GM12878 (cell line): ENCODE results near the gene KDELR1. TPM values are rescaled to one million over a fixed set of nuclear protein-coding genes. Genes with fewer than 3 reads are reported as not detected.

Source experiments
- ATAC-seq: fragments of 200-7000 bp; cut with Tn5 transposase; 3 replicates; pipeline ENCODE4 v1.9.1; 2020; ENCODE audit warnings: mild to moderate bottlenecking, moderate library complexity
- BruUV-seq: library from RNA; stranded (reverse); fragments of 400-500 nt; replicated peaks from 2 replicates; lab custom pipeline; 2021; lab: Mats Ljungman, UMichigan
- CTCF ChIA-PET: fragments of 300-600 bp; sonication (Branson Sonifier 250); formaldehyde crosslinking; extraction: SDS; loops from one replicate; lab custom pipeline; 2021; ENCODE audit warnings: inconsistent platforms; lab: Yijun Ruan, JAX
- POLR2A ChIA-PET: fragments of 350-600 bp; formaldehyde crosslinking; extraction: SDS; loops from one replicate; lab custom pipeline; 2021; ENCODE audit warnings: inconsistent platforms; lab: Charles Lee
- RAD21 ChIA-PET: fragments of 300-600 bp; sonication (Branson Sonifier 250); formaldehyde crosslinking; loops from one replicate; lab custom pipeline; 2023; ENCODE audit warnings: antibody characterized with exemption; ENCODE audit not compliant: unreplicated experiment; lab: Charles Lee
- SMC1A ChIA-PET: fragments of 300-600 bp; sonication (Branson Sonifier 250); formaldehyde crosslinking; loops from one replicate; lab custom pipeline; 2023; ENCODE audit not compliant: unreplicated experiment, uncharacterized antibody; lab: Charles Lee
- DNase-seq: peaks from one replicate; pipeline ENCODE4 v3.0.0-alpha.2; 2011; ENCODE audit warnings: low read depth, low spot score
- FAIRE-seq: peaks from 3 replicates; lab custom pipeline; 2011; peaks lifted over from hg19 to GRCh38; lab: Jason Lieb, UNC
- H2AFZ ChIP-seq: 2 replicates; pipeline ENCODE4 v1.6.0; 2011; ENCODE audit warnings: low read depth, low read length, control low read depth; ENCODE audit not compliant: control insufficient read depth
- H3K27ac ChIP-seq: 2 replicates; pipeline ENCODE4 v1.5.1; 2011; ENCODE audit warnings: control low read depth; ENCODE audit not compliant: control insufficient read depth, insufficient read depth
- H3K27me3 ChIP-seq, 2 experiments: replicated peaks in 1 of 2; 2 replicates each; pipeline versions ENCODE4 v1.6.0 to v1.6.1; 2011; ENCODE audit warnings: low read length in 1 of 2; ENCODE audit not compliant: control insufficient read depth in 2 of 2, insufficient read depth in 2 of 2
- H3K36me3 ChIP-seq, 2 experiments: 2 replicates each; pipeline ENCODE4 v1.5.1; 2011; ENCODE audit warnings: low read length in 1 of 2; ENCODE audit not compliant: control insufficient read depth in 2 of 2, insufficient read depth in 2 of 2
- H3K4me1 ChIP-seq: 2 replicates; pipeline ENCODE4 v1.6.1; 2011; ENCODE audit warnings: mild to moderate bottlenecking, low read length, moderate library complexity, mixed read lengths; ENCODE audit not compliant: control insufficient read depth, insufficient read depth
- H3K4me2 ChIP-seq: 2 replicates; pipeline ENCODE4 v1.6.0; 2011; ENCODE audit warnings: control low read depth; ENCODE audit not compliant: control insufficient read depth, insufficient read depth
- H3K4me3 ChIP-seq: fragments of 200-600 bp; sonication (generic); 2 replicates; pipeline ENCODE4 v1.5.1; 2016
- H3K79me2 ChIP-seq: 2 replicates; pipeline ENCODE4 v1.6.0; 2011; ENCODE audit warnings: low read length; ENCODE audit not compliant: control insufficient read depth, insufficient read depth
- H3K9ac ChIP-seq: 2 replicates; pipeline ENCODE4 v1.8.0; 2011; ENCODE audit warnings: low read length, control low read depth, mixed read lengths; ENCODE audit not compliant: control insufficient read depth, insufficient read depth
- H3K9me3 ChIP-seq: replicated peaks from 3 replicates; pipeline ENCODE4 v1.5.1; 2011; ENCODE audit warnings: mild to moderate bottlenecking, low read length; ENCODE audit not compliant: control insufficient read depth, insufficient read depth
- H4K20me1 ChIP-seq: 2 replicates; pipeline ENCODE4 v1.6.0; 2011; ENCODE audit not compliant: control insufficient read depth, insufficient read depth
- ASH2L ChIP-seq: fragments of 300-600, 200-600 bp; sonication (generic); IDR thresholded peaks from 2 replicates; pipeline ENCODE4 v1.6.1; 2017; ENCODE audit warnings: low read depth, mild to moderate bottlenecking, borderline replicate concordance
- HSF1 ChIP-seq: fragments of 150-350 bp; IDR thresholded peaks from 2 replicates; pipeline ENCODE4 v1.6.1; 2014; ENCODE audit warnings: mild to moderate bottlenecking, low read depth, low read length
- JUNB ChIP-seq: IDR thresholded peaks from 2 replicates; pipeline ENCODE4 v1.6.1; 2016; ENCODE audit warnings: antibody characterized with exemption, mild to moderate bottlenecking
- MXI1 ChIP-seq: fragments of 150-350 bp; IDR thresholded peaks from 2 replicates; pipeline ENCODE4 v1.6.1; 2011; ENCODE audit warnings: low read depth, mild to moderate bottlenecking, inconsistent platforms, low read length, improper control_type of control experiment
- PAX5 ChIP-seq: IDR thresholded peaks from 2 replicates; pipeline ENCODE4 v1.6.1; 2011; ENCODE audit warnings: low read depth, low read length, borderline replicate concordance
- WGBS: methylation state at CpG from one replicate; pipeline ENCODE4 v1.1.6; 2016; ENCODE audit warnings: low lambda C conversion rate; ENCODE audit not compliant: insufficient replicate concordance, insufficient coverage; ENCODE audit errors: missing lambda C conversion rate; 5-methylcytosine and 5-hydroxymethylcytosine counted together
- in situ Hi-C: fragments of 300-500 bp; cut with MboI; formaldehyde crosslinking; loops from 9 replicates; pipeline ENCODE4 v1.14.3; 2018; ENCODE audit warnings: mixed read lengths
- intact Hi-C: fragments of 100-400 bp; cut with micrococcal nuclease; formaldehyde crosslinking; loops from one replicate; pipeline ENCODE4 v1.14.2; 2022; ENCODE audit not compliant: unreplicated experiment
- polyA plus RNA-seq, 11 experiments: library from polyadenylated mRNA; depleted of rRNA in 4 of 11; unstranded in 6 of 11; stranded (reverse) in 5 of 11; fragments of >200 nt; fragmentation: Nextera tagmentation in 4 of 11; fragmentation: Illumina TruSeq in 1 of 11; extraction: Ambion mirVana in 4 of 11; extraction: Trizol in 1 of 11; gene quantifications; 1 replicate in 1 of 11; 2 replicates in 10 of 11; pipeline versions ENCODE4 v1.2.1 to v1.2.3, GENCODE V29; 2011 to 2016; ENCODE audit warnings: inconsistent platforms in 2 of 11, missing spikeins in 2 of 11, low read depth in 1 of 11
- total RNA-seq, 4 experiments: library from RNA; depleted of rRNA in 3 of 4; stranded (reverse); fragments of >200 nt in 3 of 4; fragmentation: Illumina TruSeq in 1 of 4; extraction: Trizol in 1 of 4; gene quantifications; 2 replicates each; pipeline versions ENCODE4 v1.2.1 to v1.2.3, GENCODE V29; 2013 to 2021

KDELR1 gene
- total and polyA plus RNA-seq, 10 of the 15 experiments (the other 5 are each of a cell fraction or from before 2014, with no cell fraction given): 2.3 to 71.0 (median 45.2) TPM

DNA sequence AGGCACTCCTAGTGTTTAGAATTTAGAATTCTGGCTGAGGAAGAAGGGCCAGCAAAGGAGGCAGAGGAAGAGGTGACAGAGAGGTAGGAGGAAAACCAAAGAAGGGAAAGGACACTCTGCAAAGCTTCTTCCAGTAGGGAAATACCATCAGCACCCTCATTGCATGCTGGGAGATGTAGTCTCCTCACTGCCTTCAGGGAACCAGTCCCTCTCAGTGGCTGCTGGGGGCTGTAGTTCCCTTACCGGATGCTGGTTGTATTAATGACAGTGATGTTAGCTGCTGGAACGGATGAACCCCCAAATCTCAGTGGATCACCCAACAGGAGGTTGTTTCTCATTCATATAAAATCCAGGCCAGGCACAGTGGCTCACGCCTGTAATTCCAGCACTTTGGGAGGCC lies 12.3 kb upstream of the KDELR1 start (continued):
- TF ChIP-seq HSF1: no peak

GRCh38 chr19:48401287-48401686 lies 9.9 kb upstream of the KDELR1 start:
- SMC1A ChIA-PET: interaction anchor here (0.7 kb wide), 1 partner anchor 10 kb away, joined by 3 read pairs; the partner anchor contains the start of gene KDELR1
- H3K79me2 ChIP-seq: no peaks in the 10 kb centered on the region
- no peak for TF ChIP-seq ASH2L
- no peak for TF ChIP-seq PAX5
- TF ChIP-seq JUNB: no peak
- TF ChIP-seq MXI1: no peak
- TF ChIP-seq, all 136 proteins: peak for 0
- Histone ChIP-seq H3K27me3 (no peaks in the 10 kb centered on the region; a peak in 2 of 4 replicates), H3K27ac (no peak overlapping the region), H3K9ac (no peak overlapping the region), H3K4me2 (no peak overlapping the region), H3K4me1 (peaks cover 11% of the 10 kb centered on the region), H2AFZ (no peak overlapping the region), H4K20me1 (no peaks in the 10 kb centered on the region), H3K36me3 (no peaks in the 10 kb centered on the region), H3K9me3 (no peaks in the 10 kb centered on the region), H3K4me3 (no peak overlapping the region)
- no peak for FAIRE-seq
- ChIA-PET RAD21 (interaction anchor here (1.0 kb wide), 1 partner anchor 10 kb away, joined by 3 read pairs; the partner anchor contains the start of gene KDELR1), POLR2A (interaction anchor here (1.3 kb wide), 1 partner anchor 10 kb away, joined by 3 read pairs; the partner anchor contains the start of gene KDELR1), CTCF (interaction anchor here (1.7 to 2.7 kb wide), 2 partner anchors 10 to 80 kb away, joined by 5 to 17 read pairs; partner anchors contain the start of gene KDELR1)
- intact Hi-C loops (no loop called here), in situ Hi-C loops (no loop called here)
- 37% methylated on average over 5 of the region's 5 CpGs for WGBS
- BruUV-seq: no TSS peak
- DNase-seq: no peak
- ATAC-seq: no peak
